Esophagus squamous epithelium (tissue), 4 donors: ENCODE measurements around the gene SLC6A13.

Source experiments
- CTCF ChIP-seq, 6 experiments: fragments of 450-650 bp in 4 of 6; fragments of 200-600 bp in 2 of 6; sonication (generic) in 2 of 6; IDR thresholded peaks; one replicate each; pipeline ENCODE4 v1.5.1; 2016 to 2019; ENCODE audit warnings: antibody characterized with exemption in 6 of 6, mild to moderate bottlenecking in 4 of 6, moderate library complexity in 4 of 6
- POLR2A ChIP-seq, 4 donors: fragments of 450-650 bp; IDR thresholded peaks; one replicate each; pipeline ENCODE4 v1.6.1; 2017; ENCODE audit warnings: antibody characterized with exemption in 4 of 4, mild to moderate bottlenecking in 4 of 4, moderate library complexity in 3 of 4

- no peak for TF ChIP-seq CTCF (IDR thresholded peaks at IDR 0.05)
- no peak for TF ChIP-seq POLR2A (IDR thresholded peaks at IDR 0.05)
Observed at GRCh38 chr12:209246-209645, 53.4 kb downstream of the SLC6A13 start.
